Measurements from ENCODE around the gene CD2AP. TPM values are rescaled to one million over a fixed set of nuclear protein-coding genes. Genes with fewer than 3 reads are reported as not detected.

CD2AP gene
- 36.2 and 44.3 TPM in 2 replicates for total RNA-seq

GRCh38 chr6:47477497-47478232 is at the start of gene CD2AP:
CD2AP (plus strand) TSS chr6:47477789; CDS start chr6:47478245, 456 bp downstream.

Other genes with a start within 250 kb of the CD2AP start
- 40.7 and 138 TPM in 2 replicates for gene TNFRSF21, start 167.9 kb upstream of the CD2AP start, total RNA-seq
- 21.5 and 42.1 TPM in 2 replicates for gene ADGRF4, start 220.8 kb downstream of the CD2AP start, total RNA-seq

Measured in nasal cavity respiratory epithelium epithelial cell of viscerocranial mucosa (primary cell).